Hepatocyte (in vitro differentiated cells): ENCODE measurements around the gene GRIK1. TPM values are rescaled to one million over a fixed set of nuclear protein-coding genes. Genes with fewer than 3 reads are reported as not detected.

ENCODE experiments used
- DNase-seq: peaks from one replicate; pipeline ENCODE4 v3.0.0-alpha.2; 2016; ENCODE audit warnings: low spot score
- H2AFZ ChIP-seq: fragments of 200-600 bp; sonication (generic); 2 replicates; pipeline ENCODE4 v1.6.0; 2016; ENCODE audit warnings: antibody characterized with exemption, mild to moderate bottlenecking
- H3K27ac ChIP-seq: fragments of 200-600 bp; sonication (generic); 2 replicates; pipeline ENCODE4 v1.5.1; 2016; ENCODE audit warnings: mild to moderate bottlenecking
- H3K27me3 ChIP-seq: fragments of 200-600 bp; sonication (generic); 2 replicates; pipeline ENCODE4 v1.6.1; 2016
- H3K36me3 ChIP-seq: fragments of 200-600 bp; sonication (generic); replicated peaks from 2 replicates; pipeline ENCODE4 v1.5.1; 2016; ENCODE audit warnings: low read depth; ENCODE audit not compliant: insufficient read depth
- H3K4me1 ChIP-seq: fragments of 200-600 bp; sonication (generic); 2 replicates; pipeline ENCODE4 v1.5.1; 2016; ENCODE audit warnings: mild to moderate bottlenecking, moderate library complexity; ENCODE audit not compliant: insufficient read depth
- H3K4me2 ChIP-seq: fragments of 200-600 bp; sonication (generic); 2 replicates; pipeline ENCODE4 v1.6.0; 2016
- H3K4me3 ChIP-seq: fragments of 200-600 bp; sonication (generic); 2 replicates; pipeline ENCODE4 v1.5.1; 2016; ENCODE audit warnings: mild to moderate bottlenecking
- H3K79me2 ChIP-seq: fragments of 200-600 bp; sonication (generic); 2 replicates; pipeline ENCODE4 v1.6.0; 2017; ENCODE audit warnings: mild to moderate bottlenecking
- H3K9me2 ChIP-seq: fragments of 200-600 bp; sonication (generic); replicated peaks from 2 replicates; pipeline ENCODE4 v1.6.0; 2017; ENCODE audit warnings: mild to moderate bottlenecking; ENCODE audit not compliant: insufficient read depth
- H3K9me3 ChIP-seq: fragments of 200-600 bp; sonication (generic); 2 replicates; pipeline ENCODE4 v1.5.1; 2016; ENCODE audit warnings: low read depth, mild to moderate bottlenecking
- H4K20me1 ChIP-seq: fragments of 200-600 bp; sonication (generic); 2 replicates; pipeline ENCODE4 v1.6.0; 2016; ENCODE audit warnings: mild to moderate bottlenecking; ENCODE audit not compliant: insufficient read depth, poor library complexity, severe bottlenecking
- CTCF ChIP-seq: fragments of 200-600 bp; sonication (generic); IDR thresholded peaks from 2 replicates; pipeline ENCODE4 v1.5.1; 2016; ENCODE audit warnings: antibody characterized with exemption, mild to moderate bottlenecking; ENCODE audit not compliant: poor library complexity
- EZH2 ChIP-seq: fragments of 200-600 bp; sonication (generic); IDR thresholded peaks from 2 replicates; pipeline ENCODE4 v1.6.1; 2016; ENCODE audit warnings: antibody characterized with exemption, mild to moderate bottlenecking, borderline replicate concordance
- EZH2phosphoT487 ChIP-seq: fragments of 200-600 bp; sonication (generic); IDR thresholded peaks from one replicate; pipeline ENCODE4 v1.6.1; 2018; ENCODE audit warnings: antibody characterized with exemption, mild to moderate bottlenecking, low read depth, moderate library complexity; ENCODE audit not compliant: unreplicated experiment, severe bottlenecking
- WGBS: methylation state at CpG from one replicate; pipeline ENCODE4 v1.1.6; 2016; ENCODE audit warnings: low lambda C conversion rate; ENCODE audit errors: missing lambda C conversion rate; 5-methylcytosine and 5-hydroxymethylcytosine counted together
- polyA plus RNA-seq: library from polyadenylated mRNA; unstranded; fragments of >200 nt; fragmentation: Nextera tagmentation; extraction: Ambion mirVana; gene quantifications from 2 replicates; pipeline ENCODE4 v1.2.1, GENCODE V29; 2016
- total RNA-seq: library from RNA; depleted of rRNA; stranded (reverse); fragments of >200 nt; gene quantifications from 2 replicates; pipeline ENCODE4 v1.2.3, GENCODE V29; 2014

GRIK1 gene
- total and polyA plus RNA-seq, 2 experiments from 2014 or later = 0.77 to 2.3 TPM

- H3K4me3 ChIP-seq = no peak overlapping the region
- no peak for DNase-seq
These were observed 416.1 kb downstream of the GRIK1 start for GRCh38 chr21:29523646-29524045.

GRCh38 chr21:29521872-29522271 is 417.9 kb downstream of the GRIK1 start:
- DNase-seq = no peak
- no peaks in the 10 kb centered on the region for H4K20me1 ChIP-seq
- no peak overlapping the region for H3K27ac ChIP-seq
- WGBS = 88% methylated on average over 1 of the region's 1 CpG
- no peaks in the 10 kb centered on the region for H3K79me2 ChIP-seq
- H3K27me3 ChIP-seq = no peaks in the 10 kb centered on the region
- TF ChIP-seq CTCF (no peak), EZH2phosphoT487 (no peak), EZH2 (no peak)
- no peak overlapping the region for H3K4me2 ChIP-seq
- no peak overlapping the region for H2AFZ ChIP-seq
- no peaks in the 10 kb centered on the region for H3K9me2 ChIP-seq
- H3K36me3 ChIP-seq = no peaks in the 10 kb centered on the region
- H3K9me3 ChIP-seq = no peaks in the 10 kb centered on the region
- no peaks in the 10 kb centered on the region for H3K4me1 ChIP-seq
- no peak overlapping the region for H3K4me3 ChIP-seq

More at GRCh38 chr21:29523646-29524045, 416.1 kb downstream of the GRIK1 start:
- no peak for TF ChIP-seq CTCF
- no peak for TF ChIP-seq EZH2phosphoT487
- TF ChIP-seq EZH2 = no peak
- H3K79me2 ChIP-seq = no peaks in the 10 kb centered on the region
- H3K4me1 ChIP-seq = no peaks in the 10 kb centered on the region
- 90% methylated on average over 1 of the region's 1 CpG for WGBS
- no peaks in the 10 kb centered on the region for H3K27me3 ChIP-seq
- no peaks in the 10 kb centered on the region for H4K20me1 ChIP-seq
- no peaks in the 10 kb centered on the region for H3K9me2 ChIP-seq
- H2AFZ ChIP-seq = no peak overlapping the region
- H3K9me3 ChIP-seq = no peaks in the 10 kb centered on the region
- H3K36me3 ChIP-seq = no peaks in the 10 kb centered on the region
- H3K4me2 ChIP-seq = no peak overlapping the region
- no peak overlapping the region for H3K27ac ChIP-seq

- H3K79me2 ChIP-seq = no peaks in the 10 kb centered on the region
- no peak overlapping the region for H3K4me2 ChIP-seq
- no peak for TF ChIP-seq EZH2phosphoT487
- no peak for TF ChIP-seq CTCF
- TF ChIP-seq EZH2 = no peak
- H3K36me3 ChIP-seq = no peaks in the 10 kb centered on the region
- H2AFZ ChIP-seq = no peak overlapping the region
- H3K27me3 ChIP-seq = no peaks in the 10 kb centered on the region
- no peaks in the 10 kb centered on the region for H3K9me3 ChIP-seq
- no peaks in the 10 kb centered on the region for H3K9me2 ChIP-seq
- no peak for DNase-seq
- no peaks in the 10 kb centered on the region for H3K4me1 ChIP-seq
- H4K20me1 ChIP-seq = no peaks in the 10 kb centered on the region
- WGBS = 83% methylated on average over 3 of the region's 3 CpGs
- H3K4me3 ChIP-seq = no peak overlapping the region
- H3K27ac ChIP-seq = no peak overlapping the region
These were observed 419.6 kb downstream of the GRIK1 start for GRCh38 chr21:29520171-29520570.

- Histone ChIP-seq H3K79me2 (no peaks in the 10 kb centered on the region), H3K27ac (no peak overlapping the region), H3K4me2 (no peak overlapping the region), H4K20me1 (no peaks in the 10 kb centered on the region), H3K27me3 (no peaks in the 10 kb centered on the region), H3K36me3 (no peaks in the 10 kb centered on the region), H2AFZ (no peak overlapping the region), H3K4me1 (no peaks in the 10 kb centered on the region), H3K9me2 (no peaks in the 10 kb centered on the region), H3K4me3 (no peak overlapping the region), H3K9me3 (no peaks in the 10 kb centered on the region)
- 100% methylated on average over 2 of the region's 2 CpGs for WGBS
- DNase-seq = no peak
- TF ChIP-seq CTCF (no peak), EZH2phosphoT487 (no peak), EZH2 (no peak)
These were observed 425.0 kb downstream of the GRIK1 start for GRCh38 chr21:29514652-29515247.
